D341Med (cell line): ENCODE measurements around the gene CDC42BPA.
A peak's percentile ranks its signal among the peaks of the same experiment; 100 is the strongest.
"Not testable (repeated sequence)": the region's sequence is repeated elsewhere in the genome, so short reads cannot be mapped to it uniquely, and the experiment has no call there.

ENCODE experiments used
- DNase-seq: peaks from one replicate; pipeline ENCODE4 v3.0.0; 2012; ENCODE audit warnings: low spot score

CDC42BPA gene

GRCh38 chr1:227059076-227059475, 259.2 kb downstream of the CDC42BPA start:
- DNase-seq, result no peak

- no peak for DNase-seq
Measured at GRCh38 chr1:227058321-227058751, 260.0 kb downstream of the CDC42BPA start.

GRCh38 chr1:227049253-227049652, 269.0 kb downstream of the CDC42BPA start:
- no peak for DNase-seq

GRCh38 chr1:227043755-227044154, 274.5 kb downstream of the CDC42BPA start:
- DNase-seq, result no peak

- no peak for DNase-seq
Measured at GRCh38 chr1:227042292-227042691, 276.0 kb downstream of the CDC42BPA start.

GRCh38 chr1:227038401-227038800, 279.9 kb downstream of the CDC42BPA start:
- no peak for DNase-seq

- no peak for DNase-seq
Measured at GRCh38 chr1:227037121-227037520, 281.2 kb downstream of the CDC42BPA start.

GRCh38 chr1:227035316-227035715, 283.0 kb downstream of the CDC42BPA start:
- peak; percentile 58 for DNase-seq

GRCh38 chr1:227033880-227034279, 284.4 kb downstream of the CDC42BPA start:
- no peak for DNase-seq

GRCh38 chr1:227032396-227032795, 285.9 kb downstream of the CDC42BPA start:
- no peak for DNase-seq

GRCh38 chr1:227016990-227017389, 301.3 kb downstream of the CDC42BPA start:
- DNase-seq, result no peak

- DNase-seq, result no peak
Measured at GRCh38 chr1:227010645-227011044, 307.6 kb downstream of the CDC42BPA start.

- no peak for DNase-seq
Measured at GRCh38 chr1:227009937-227010336, 308.4 kb downstream of the CDC42BPA start.

GRCh38 chr1:227006226-227006796, 312.0 kb downstream of the CDC42BPA start:
- peak; percentile 48 for DNase-seq

GRCh38 chr1:227004796-227005195, 313.5 kb downstream of the CDC42BPA start:
- no peak for DNase-seq

GRCh38 chr1:227003165-227003564, 315.1 kb downstream of the CDC42BPA start:
- DNase-seq, result no peak

GRCh38 chr1:227002531-227003049, 315.7 kb downstream of the CDC42BPA start:
- no peak for DNase-seq

- DNase-seq, result not testable (repeated sequence)
Measured at GRCh38 chr1:226999579-226999978, 318.7 kb downstream of the CDC42BPA start.

GRCh38 chr1:226995365-226996332, 322.6 kb downstream of the CDC42BPA start:
- no peak for DNase-seq

GRCh38 chr1:226994586-226995364, 323.5 kb downstream of the CDC42BPA start:
- no peak for DNase-seq

GRCh38 chr1:226993814-226994585, 324.3 kb downstream of the CDC42BPA start:
- peak; percentile 91 for DNase-seq
